Thyroid gland (tissue), 4 donors: ENCODE results near the gene ANKRD33B.

Experiments used
- CTCF ChIP-seq, 6 experiments: fragments of 200-600 bp in 3 of 6; fragments of 450-650 bp in 3 of 6; sonication (generic) in 3 of 6; IDR thresholded peaks; one replicate each; pipeline ENCODE4 v1.5.1; 2016 to 2019; ENCODE audit warnings: antibody characterized with exemption in 6 of 6, mild to moderate bottlenecking in 2 of 6, inconsistent platforms in 1 of 6, moderate library complexity in 1 of 6
- POLR2A ChIP-seq, 2 donors: fragments of 450-650 bp; IDR thresholded peaks; one replicate each; pipeline ENCODE4 v1.6.1; 2017; ENCODE audit warnings: antibody characterized with exemption in 2 of 2, mild to moderate bottlenecking in 2 of 2, moderate library complexity in 1 of 2

GRCh38 chr5:10596310-10596703 lies 32.4 kb downstream of the ANKRD33B start:
- TF ChIP-seq CTCF (IDR thresholded peaks at IDR 0.05): no peak
- TF ChIP-seq POLR2A (IDR thresholded peaks at IDR 0.05): no peak
